Liver (tissue), 9 donors: ENCODE data around the gene CSF3R. TPM values are rescaled to one million over a fixed set of nuclear protein-coding genes. Genes with fewer than 3 reads are reported as not detected.

Experiments
- DNase-seq: peaks from one replicate; pipeline ENCODE4 v3.0.0-alpha.2; 2017; ENCODE audit warnings: low spot score
- H3K27ac ChIP-seq, 2 donors: one replicate each; pipeline ENCODE4 v1.7.0; 2013; ENCODE audit warnings: inconsistent platforms in 2 of 2, low read length in 2 of 2, control low read depth in 1 of 2, low read depth in 1 of 2, mild to moderate bottlenecking in 1 of 2
- H3K27me3 ChIP-seq, 4 donors: one replicate each; pipeline versions ENCODE4 v1.6.1 to v1.7.0; 2013; ENCODE audit warnings: low read length in 3 of 4, inconsistent platforms in 1 of 4, mild to moderate bottlenecking in 1 of 4, moderate library complexity in 1 of 4; ENCODE audit not compliant: control insufficient read depth in 4 of 4, insufficient read depth in 4 of 4
- H3K36me3 ChIP-seq, 4 donors: one replicate each; pipeline versions ENCODE4 v1.6.1 to v1.7.0; 2013; ENCODE audit warnings: low read length in 3 of 4, mild to moderate bottlenecking in 3 of 4, low read depth in 1 of 4, moderate library complexity in 1 of 4; ENCODE audit not compliant: control insufficient read depth in 4 of 4, insufficient read depth in 3 of 4
- H3K4me1 ChIP-seq, 4 donors: one replicate each; pipeline versions ENCODE4 v1.6.1 to v1.7.0; 2013; ENCODE audit warnings: low read length in 3 of 4, mild to moderate bottlenecking in 3 of 4, moderate library complexity in 1 of 4; ENCODE audit not compliant: control insufficient read depth in 4 of 4, insufficient read depth in 4 of 4
- H3K4me3 ChIP-seq, 3 donors: one replicate each; pipeline versions ENCODE4 v1.6.1 to v1.7.0; 2013; ENCODE audit warnings: low read length in 3 of 3, control low read depth in 1 of 3, low read depth in 1 of 3, mild to moderate bottlenecking in 1 of 3
- H3K9ac ChIP-seq, 2 donors: one replicate each; pipeline ENCODE4 v1.7.0; 2013; ENCODE audit warnings: low read length in 2 of 2, mild to moderate bottlenecking in 2 of 2, moderate library complexity in 2 of 2, control low read depth in 1 of 2, low read depth in 1 of 2
- H3K9me3 ChIP-seq, 4 donors: one replicate each; pipeline versions ENCODE4 v1.6.1 to v1.7.0; 2013; ENCODE audit warnings: low read length in 3 of 4; ENCODE audit not compliant: control insufficient read depth in 4 of 4
- EGR1 ChIP-seq, 2 donors: IDR thresholded peaks; 2 replicates each; pipeline ENCODE4 v1.6.1; 2016 to 2018; ENCODE audit warnings: antibody characterized with exemption in 2 of 2, low read depth in 2 of 2
- FOXA1 ChIP-seq: IDR thresholded peaks from 2 replicates; pipeline ENCODE4 v1.6.1; 2016; ENCODE audit warnings: antibody characterized with exemption
- FOXA2 ChIP-seq: IDR thresholded peaks from 2 replicates; pipeline ENCODE4 v1.6.1; 2016; ENCODE audit warnings: antibody characterized with exemption
- GABPA ChIP-seq, 2 donors: IDR thresholded peaks in 1 of 2; conservative IDR thresholded peaks in 1 of 2; 2 replicates each; pipeline ENCODE4 v1.6.1; 2016; ENCODE audit warnings: antibody characterized with exemption in 2 of 2, mild to moderate bottlenecking in 1 of 2, moderate library complexity in 1 of 2
- HNF4A ChIP-seq, 2 donors: conservative IDR thresholded peaks; 2 replicates each; pipeline ENCODE4 v1.6.1; 2016; ENCODE audit warnings: antibody characterized with exemption in 2 of 2, mild to moderate bottlenecking in 2 of 2
- HNF4G ChIP-seq: IDR thresholded peaks from 2 replicates; pipeline ENCODE4 v1.6.1; 2016; ENCODE audit warnings: antibody characterized with exemption
- JUND ChIP-seq, 2 donors: IDR thresholded peaks; 2 replicates each; pipeline ENCODE4 v1.6.1; 2016; ENCODE audit warnings: antibody characterized with exemption in 2 of 2
- NR2F2 ChIP-seq: IDR thresholded peaks from 2 replicates; pipeline ENCODE4 v1.6.1; 2016; ENCODE audit warnings: antibody characterized with exemption
- RAD21 ChIP-seq, 2 donors: IDR thresholded peaks; 2 replicates each; pipeline ENCODE4 v1.6.1; 2016; ENCODE audit warnings: antibody characterized with exemption in 2 of 2, mild to moderate bottlenecking in 2 of 2
- RXRA ChIP-seq, 2 donors: IDR thresholded peaks; 2 replicates each; pipeline ENCODE4 v1.6.1; 2017 to 2018; ENCODE audit warnings: antibody characterized with exemption in 2 of 2, mild to moderate bottlenecking in 1 of 2
- SP1 ChIP-seq: IDR thresholded peaks from 2 replicates; pipeline ENCODE4 v1.6.1; 2018; ENCODE audit warnings: antibody characterized with exemption, mild to moderate bottlenecking
- TAF1 ChIP-seq: conservative IDR thresholded peaks from 2 replicates; pipeline ENCODE4 v1.6.1; 2016; ENCODE audit warnings: antibody characterized with exemption, mild to moderate bottlenecking
- YY1 ChIP-seq: IDR thresholded peaks from 2 replicates; pipeline ENCODE4 v1.6.1; 2016; ENCODE audit warnings: antibody characterized with exemption, mild to moderate bottlenecking
- ZBTB33 ChIP-seq: IDR thresholded peaks from 2 replicates; pipeline ENCODE4 v1.6.1; 2016; ENCODE audit warnings: antibody characterized with exemption
- WGBS: extraction: QIAGEN DNeasy Blood & Tissue Kit; methylation state at CpG from one replicate; pipeline ENCODE4 v1.1.7; 2013; 5-methylcytosine and 5-hydroxymethylcytosine counted together
- polyA plus RNA-seq, 2 donors: library from polyadenylated mRNA; stranded (reverse) in 1 of 2; unstranded in 1 of 2; fragments of 200-250 nt in 1 of 2; fragments of >200 nt in 1 of 2; fragmentation: Nextera tagmentation in 1 of 2; extraction: Ambion mirVana in 1 of 2; gene quantifications; one replicate each; pipeline versions ENCODE4 v1.2.1 to v1.2.3, GENCODE V29; 2013 to 2015
- total RNA-seq, 2 donors: library from RNA; depleted of rRNA; stranded (reverse); fragments of >200 nt; gene quantifications; one replicate each; pipeline ENCODE4 v1.2.3, GENCODE V29; 2014
- TF ChIP-seq, protein P1 (sequence below): IDR thresholded peaks from 2 replicates; pipeline ENCODE4 v1.6.1; 2016; ENCODE audit warnings: antibody characterized with exemption
- TF ChIP-seq, protein P2 (sequence below): IDR thresholded peaks from 2 replicates; pipeline ENCODE4 v1.6.1; 2016; ENCODE audit warnings: antibody characterized with exemption, mild to moderate bottlenecking
- TF ChIP-seq, protein P3 (sequence below): fragments of 150-350 bp; IDR thresholded peaks from 2 replicates; pipeline ENCODE4 v1.5.1; 2017; ENCODE audit warnings: improper control_type of control experiment, low read depth, low read length; ENCODE audit not compliant: missing input control
- TF ChIP-seq, protein P4 (sequence below): IDR thresholded peaks from 2 replicates; pipeline ENCODE4 v1.6.1; 2016; ENCODE audit warnings: antibody characterized with exemption
- donor health status: healthy.
- donor health status: healthy.
- donor health status: healthy.
- donor health status: healthy.
- donor health status: healthy.

Gene CSF3R
- total and polyA plus RNA-seq, 4 donors, result 6.7 to 81.3 (median 15.9) TPM

DNA sequence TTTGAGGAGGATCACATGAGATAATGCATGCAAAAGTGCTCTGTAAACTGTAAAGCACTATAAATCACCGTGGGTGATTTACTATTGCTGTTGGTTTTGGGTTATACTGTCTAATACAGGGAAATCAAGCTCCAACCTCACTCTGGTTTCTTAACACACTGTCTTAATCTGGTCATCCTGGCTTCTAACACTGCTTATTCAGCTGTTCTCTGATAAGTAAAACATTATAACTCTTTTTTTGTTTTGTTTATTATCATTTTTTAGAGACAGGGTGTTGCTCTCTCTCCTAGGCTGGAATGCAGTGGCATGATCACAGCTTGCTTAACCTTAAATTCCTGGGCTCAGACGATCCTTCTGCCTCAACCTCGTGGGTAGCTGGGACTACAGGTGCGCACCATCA is 63.1 kb downstream of the CSF3R start:
- Histone ChIP-seq H3K27me3 (no peaks in the 10 kb centered on the region), H3K36me3 (peaks cover 0 to 2% (median under 1%) of the 10 kb centered on the region in 4 donors), H3K9ac (no peak overlapping the region), H3K9me3 (no peaks in the 10 kb centered on the region), H3K27ac (no peak overlapping the region), H3K4me1 (peaks cover 0 to 4% (median 2%) of the 10 kb centered on the region in 4 donors), H3K4me3 (no peak overlapping the region)
- no peak for DNase-seq
- TF ChIP-seq, protein P1, sequence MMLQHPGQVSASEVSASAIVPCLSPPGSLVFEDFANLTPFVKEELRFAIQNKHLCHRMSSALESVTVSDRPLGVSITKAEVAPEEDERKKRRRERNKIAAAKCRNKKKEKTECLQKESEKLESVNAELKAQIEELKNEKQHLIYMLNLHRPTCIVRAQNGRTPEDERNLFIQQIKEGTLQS, result no peak
- 91% methylated on average over 4 of the region's 4 CpGs for WGBS

GRCh38 chr1:36419140-36419539 is 63.6 kb downstream of the CSF3R start:
- Histone ChIP-seq H3K4me3 (no peak overlapping the region), H3K36me3 (peaks cover 0 to 2% (median under 1%) of the 10 kb centered on the region in 4 donors), H3K9ac (no peak overlapping the region), H3K4me1 (peaks cover 0 to 4% (median 2%) of the 10 kb centered on the region in 4 donors), H3K27me3 (no peaks in the 10 kb centered on the region), H3K9me3 (no peaks in the 10 kb centered on the region), H3K27ac (no peak overlapping the region)
- DNase-seq, result no peak
- no peak for TF ChIP-seq FOXA1
- TF ChIP-seq ZBTB33, result no peak
- no peak for TF ChIP-seq RAD21 (IDR thresholded peaks at IDR 0.05)
- no peak for TF ChIP-seq SP1
- TF ChIP-seq, protein P2, sequence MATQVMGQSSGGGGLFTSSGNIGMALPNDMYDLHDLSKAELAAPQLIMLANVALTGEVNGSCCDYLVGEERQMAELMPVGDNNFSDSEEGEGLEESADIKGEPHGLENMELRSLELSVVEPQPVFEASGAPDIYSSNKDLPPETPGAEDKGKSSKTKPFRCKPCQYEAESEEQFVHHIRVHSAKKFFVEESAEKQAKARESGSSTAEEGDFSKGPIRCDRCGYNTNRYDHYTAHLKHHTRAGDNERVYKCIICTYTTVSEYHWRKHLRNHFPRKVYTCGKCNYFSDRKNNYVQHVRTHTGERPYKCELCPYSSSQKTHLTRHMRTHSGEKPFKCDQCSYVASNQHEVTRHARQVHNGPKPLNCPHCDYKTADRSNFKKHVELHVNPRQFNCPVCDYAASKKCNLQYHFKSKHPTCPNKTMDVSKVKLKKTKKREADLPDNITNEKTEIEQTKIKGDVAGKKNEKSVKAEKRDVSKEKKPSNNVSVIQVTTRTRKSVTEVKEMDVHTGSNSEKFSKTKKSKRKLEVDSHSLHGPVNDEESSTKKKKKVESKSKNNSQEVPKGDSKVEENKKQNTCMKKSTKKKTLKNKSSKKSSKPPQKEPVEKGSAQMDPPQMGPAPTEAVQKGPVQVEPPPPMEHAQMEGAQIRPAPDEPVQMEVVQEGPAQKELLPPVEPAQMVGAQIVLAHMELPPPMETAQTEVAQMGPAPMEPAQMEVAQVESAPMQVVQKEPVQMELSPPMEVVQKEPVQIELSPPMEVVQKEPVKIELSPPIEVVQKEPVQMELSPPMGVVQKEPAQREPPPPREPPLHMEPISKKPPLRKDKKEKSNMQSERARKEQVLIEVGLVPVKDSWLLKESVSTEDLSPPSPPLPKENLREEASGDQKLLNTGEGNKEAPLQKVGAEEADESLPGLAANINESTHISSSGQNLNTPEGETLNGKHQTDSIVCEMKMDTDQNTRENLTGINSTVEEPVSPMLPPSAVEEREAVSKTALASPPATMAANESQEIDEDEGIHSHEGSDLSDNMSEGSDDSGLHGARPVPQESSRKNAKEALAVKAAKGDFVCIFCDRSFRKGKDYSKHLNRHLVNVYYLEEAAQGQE, result no peak
- no peak for TF ChIP-seq NR2F2
- no peak for TF ChIP-seq FOXA2
- no peak for TF ChIP-seq EGR1 (IDR thresholded peaks at IDR 0.05; ENCODE audit: low read depth in 2 of 2)
- TF ChIP-seq JUND (IDR thresholded peaks at IDR 0.05), result no peak
- TF ChIP-seq TAF1, result no peak
- TF ChIP-seq, protein P3, sequence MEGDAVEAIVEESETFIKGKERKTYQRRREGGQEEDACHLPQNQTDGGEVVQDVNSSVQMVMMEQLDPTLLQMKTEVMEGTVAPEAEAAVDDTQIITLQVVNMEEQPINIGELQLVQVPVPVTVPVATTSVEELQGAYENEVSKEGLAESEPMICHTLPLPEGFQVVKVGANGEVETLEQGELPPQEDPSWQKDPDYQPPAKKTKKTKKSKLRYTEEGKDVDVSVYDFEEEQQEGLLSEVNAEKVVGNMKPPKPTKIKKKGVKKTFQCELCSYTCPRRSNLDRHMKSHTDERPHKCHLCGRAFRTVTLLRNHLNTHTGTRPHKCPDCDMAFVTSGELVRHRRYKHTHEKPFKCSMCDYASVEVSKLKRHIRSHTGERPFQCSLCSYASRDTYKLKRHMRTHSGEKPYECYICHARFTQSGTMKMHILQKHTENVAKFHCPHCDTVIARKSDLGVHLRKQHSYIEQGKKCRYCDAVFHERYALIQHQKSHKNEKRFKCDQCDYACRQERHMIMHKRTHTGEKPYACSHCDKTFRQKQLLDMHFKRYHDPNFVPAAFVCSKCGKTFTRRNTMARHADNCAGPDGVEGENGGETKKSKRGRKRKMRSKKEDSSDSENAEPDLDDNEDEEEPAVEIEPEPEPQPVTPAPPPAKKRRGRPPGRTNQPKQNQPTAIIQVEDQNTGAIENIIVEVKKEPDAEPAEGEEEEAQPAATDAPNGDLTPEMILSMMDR, result no peak
- TF ChIP-seq YY1, result no peak
- TF ChIP-seq, protein P4, sequence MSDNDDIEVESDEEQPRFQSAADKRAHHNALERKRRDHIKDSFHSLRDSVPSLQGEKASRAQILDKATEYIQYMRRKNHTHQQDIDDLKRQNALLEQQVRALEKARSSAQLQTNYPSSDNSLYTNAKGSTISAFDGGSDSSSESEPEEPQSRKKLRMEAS, result no peak
- no peak for TF ChIP-seq RXRA (IDR thresholded peaks at IDR 0.05)
- no peak for TF ChIP-seq GABPA (IDR thresholded peaks at IDR 0.05 in 1 of 2, conservative IDR thresholded peaks at IDR 0.05 in 1 of 2)
- no peak for TF ChIP-seq HNF4A (conservative IDR thresholded peaks at IDR 0.05)
- no peak for TF ChIP-seq HNF4G
- TF ChIP-seq, protein P1, result no peak
- 87% methylated on average over 3 of the region's 3 CpGs for WGBS
